DND-41 (cell line): ENCODE data around the gene TJP2.

Experiments
- ATAC-seq: fragments of 200-7000 bp; cut with Tn5 transposase; 3 replicates; pipeline ENCODE4 v1.9.1; 2021; ENCODE audit warnings: low read depth; ENCODE audit not compliant: insufficient read depth
- DNase-seq: peaks from one replicate; pipeline ENCODE4 v3.0.0-alpha.2; 2020
- H2AFZ ChIP-seq: 2 replicates; pipeline ENCODE4 v1.6.0; 2012; ENCODE audit warnings: low read depth, low read length
- H3K27ac ChIP-seq: 2 replicates; pipeline ENCODE4 v1.5.1; 2012; ENCODE audit warnings: low read length, inconsistent platforms
- H3K27me3 ChIP-seq: fragments of 200-600 bp; sonication (generic); 2 replicates; pipeline ENCODE4 v1.6.0; 2012; ENCODE audit warnings: low read length, mild to moderate bottlenecking, inconsistent platforms; ENCODE audit not compliant: insufficient read depth, poor library complexity
- H3K36me3 ChIP-seq: 2 replicates; pipeline ENCODE4 v1.5.1; 2012; ENCODE audit warnings: low read length, inconsistent platforms; ENCODE audit not compliant: insufficient read depth
- H3K4me1 ChIP-seq: 2 replicates; pipeline ENCODE4 v1.5.1; 2012; ENCODE audit warnings: mild to moderate bottlenecking, low read length; ENCODE audit not compliant: insufficient read depth
- H3K4me2 ChIP-seq: 2 replicates; pipeline ENCODE4 v1.6.0; 2012; ENCODE audit warnings: mild to moderate bottlenecking, moderate library complexity, low read length, inconsistent platforms; ENCODE audit not compliant: insufficient read depth
- H3K4me3 ChIP-seq, 2 experiments: fragments of 200-600 bp in 1 of 2; shearing (Covaris generic) in 1 of 2; 2 replicates each; pipeline ENCODE4 v1.5.1; 2012 to 2016; ENCODE audit warnings: inconsistent platforms in 2 of 2, low read length in 2 of 2, mild to moderate bottlenecking in 2 of 2, low read depth in 1 of 2, moderate library complexity in 1 of 2
- H3K79me2 ChIP-seq: 2 replicates; pipeline ENCODE4 v1.6.0; 2012; ENCODE audit warnings: low read length, inconsistent platforms; ENCODE audit not compliant: insufficient read depth
- H3K9ac ChIP-seq: 2 replicates; pipeline ENCODE4 v1.6.0; 2012; ENCODE audit warnings: low read depth, mild to moderate bottlenecking, inconsistent platforms, low read length, moderate library complexity
- H3K9me3 ChIP-seq: 2 replicates; pipeline ENCODE4 v1.5.1; 2012; ENCODE audit warnings: low read length, moderate library complexity, mild to moderate bottlenecking, inconsistent platforms; ENCODE audit not compliant: insufficient read depth, severe bottlenecking
- H4K20me1 ChIP-seq: 2 replicates; pipeline ENCODE4 v1.6.0; 2012; ENCODE audit warnings: low read length; ENCODE audit not compliant: insufficient read depth
- CTCF ChIP-seq: IDR thresholded peaks from 2 replicates; pipeline ENCODE4 v1.5.1; 2012; ENCODE audit warnings: borderline replicate concordance, low read length, moderate library complexity, mild to moderate bottlenecking; ENCODE audit not compliant: poor library complexity, severe bottlenecking; ENCODE audit errors: extremely low read depth
- EZH2 ChIP-seq: IDR thresholded peaks from 3 replicates; pipeline ENCODE4 v1.6.1; 2012; ENCODE audit warnings: borderline replicate concordance, low read depth, mild to moderate bottlenecking, moderate library complexity, low read length, inconsistent platforms; ENCODE audit not compliant: severe bottlenecking

The TJP2 gene

DNA sequence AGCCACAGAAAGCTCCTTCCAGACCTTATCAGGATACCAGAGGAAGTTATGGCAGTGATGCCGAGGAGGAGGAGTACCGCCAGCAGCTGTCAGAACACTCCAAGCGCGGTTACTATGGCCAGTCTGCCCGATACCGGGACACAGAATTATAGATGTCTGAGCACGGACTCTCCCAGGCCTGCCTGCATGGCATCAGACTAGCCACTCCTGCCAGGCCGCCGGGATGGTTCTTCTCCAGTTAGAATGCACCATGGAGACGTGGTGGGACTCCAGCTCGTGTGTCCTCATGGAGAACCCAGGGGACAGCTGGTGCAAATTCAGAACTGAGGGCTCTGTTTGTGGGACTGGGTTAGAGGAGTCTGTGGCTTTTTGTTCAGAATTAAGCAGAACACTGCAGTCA lies 80.1 kb downstream of the TJP2 start:
- Histone ChIP-seq H2AFZ (no peak overlapping the region), H3K79me2 (no peaks in the 10 kb centered on the region), H3K4me3 (no peak overlapping the region), H4K20me1 (no peaks in the 10 kb centered on the region), H3K36me3 (peaks cover 2% of the 10 kb centered on the region; the same call in 1 of the 2 replicates), H3K4me1 (no peaks in the 10 kb centered on the region), H3K27me3 (no peaks in the 10 kb centered on the region), H3K9ac (no peak overlapping the region), H3K4me2 (no peak overlapping the region), H3K27ac (no peak overlapping the region), H3K9me3 (no peaks in the 10 kb centered on the region)
- DNase-seq (no peak), ATAC-seq (no peak)
- TF ChIP-seq CTCF, result no peak
- TF ChIP-seq EZH2, result no peak

DNA sequence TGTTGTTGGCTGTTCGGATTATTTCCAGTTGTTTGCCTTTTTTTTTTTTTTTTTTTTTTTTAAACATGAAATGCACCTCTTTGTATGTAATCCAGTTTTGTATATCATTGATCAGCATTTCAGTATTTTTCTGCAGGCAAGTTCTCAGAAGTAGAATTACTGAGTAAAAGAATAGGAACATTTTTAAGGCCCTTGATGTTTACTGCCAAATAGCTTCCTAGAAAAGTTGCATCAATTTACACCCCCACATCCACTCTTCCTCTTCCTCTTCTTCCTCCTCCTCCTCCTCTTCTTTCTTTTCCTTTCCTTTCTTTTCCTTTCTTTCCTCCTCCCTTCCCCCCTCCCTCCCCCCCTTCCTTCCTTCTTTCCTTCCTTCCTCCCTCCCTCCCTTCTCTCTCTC lies 81.5 kb downstream of the TJP2 start:
- Histone ChIP-seq H3K36me3 (no peaks in the 10 kb centered on the region; the same call in 1 of the 2 replicates), H3K27me3 (no peaks in the 10 kb centered on the region), H3K79me2 (no peaks in the 10 kb centered on the region), H3K9ac (no peak overlapping the region), H3K4me2 (no peak overlapping the region), H4K20me1 (no peaks in the 10 kb centered on the region), H3K27ac (no peak overlapping the region), H3K9me3 (no peaks in the 10 kb centered on the region), H3K4me3 (no peak overlapping the region), H2AFZ (no peak overlapping the region), H3K4me1 (no peaks in the 10 kb centered on the region)
- DNase-seq, result no peak
- no peak for ATAC-seq
- TF ChIP-seq EZH2, result no peak
- TF ChIP-seq CTCF, result no peak

- H3K4me3 ChIP-seq, result no peak overlapping the region
- no peak overlapping the region for H3K27ac ChIP-seq
- H3K9me3 ChIP-seq, result no peaks in the 10 kb centered on the region
- H3K27me3 ChIP-seq, result no peaks in the 10 kb centered on the region
- no peak for ATAC-seq
- H3K79me2 ChIP-seq, result no peaks in the 10 kb centered on the region
- TF ChIP-seq EZH2, result no peak
- no peak for TF ChIP-seq CTCF
- H3K4me1 ChIP-seq, result no peaks in the 10 kb centered on the region
- H2AFZ ChIP-seq, result no peak overlapping the region
- H4K20me1 ChIP-seq, result no peaks in the 10 kb centered on the region
- DNase-seq, result no peak
- H3K4me2 ChIP-seq, result no peak overlapping the region
- no peak overlapping the region for H3K9ac ChIP-seq
- H3K36me3 ChIP-seq, result no peaks in the 10 kb centered on the region
Observed at GRCh38 chr9:69258551-69258950, 84.5 kb downstream of the TJP2 start.

GRCh38 chr9:69260161-69260560 lies 86.1 kb downstream of the TJP2 start:
- H3K79me2 ChIP-seq, result no peaks in the 10 kb centered on the region
- H3K9me3 ChIP-seq, result no peaks in the 10 kb centered on the region
- no peaks in the 10 kb centered on the region for H3K27me3 ChIP-seq
- H2AFZ ChIP-seq, result no peak overlapping the region
- DNase-seq, result no peak
- H3K4me3 ChIP-seq, result no peak overlapping the region
- no peak for ATAC-seq
- no peaks in the 10 kb centered on the region for H3K36me3 ChIP-seq
- no peaks in the 10 kb centered on the region for H3K4me1 ChIP-seq
- no peak overlapping the region for H3K9ac ChIP-seq
- TF ChIP-seq CTCF (no peak), EZH2 (no peak)
- H4K20me1 ChIP-seq, result no peaks in the 10 kb centered on the region
- no peak overlapping the region for H3K4me2 ChIP-seq
- no peak overlapping the region for H3K27ac ChIP-seq
